ENCODE measurements around the gene PDSS1.

DNA sequence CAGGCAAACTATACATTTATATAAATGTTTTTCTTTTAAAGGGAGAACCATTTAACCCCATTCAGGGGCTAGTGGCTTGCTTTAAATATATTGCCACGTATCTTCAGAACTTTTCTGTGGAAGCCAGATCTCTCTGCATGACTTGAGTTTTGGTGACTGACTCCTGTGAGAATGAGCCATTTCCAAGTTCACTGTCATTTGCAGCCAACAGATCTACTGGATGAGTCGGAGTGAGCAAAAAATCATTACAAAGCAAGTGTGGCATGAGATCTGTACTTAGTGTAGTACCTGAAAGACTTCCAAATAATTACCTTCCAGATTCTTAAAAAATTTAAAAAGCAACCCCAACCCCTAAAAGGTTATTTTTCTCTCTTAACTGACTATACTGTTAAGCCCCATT lies 45.6 kb downstream of the PDSS1 start:
- TF ChIP-seq EP300 (conservative IDR thresholded peaks at IDR 0.05; ENCODE audit: poor library complexity, severe bottlenecking) (no peak), POLR2AphosphoS5 (IDR thresholded peaks at IDR 0.05) (no peak), CTCF (IDR thresholded peaks at IDR 0.05; ENCODE audit: poor library complexity, severe bottlenecking) (no peak), SMC3 (conservative IDR thresholded peaks at IDR 0.05; ENCODE audit: poor library complexity) (no peak)
- TF ChIP-seq, protein P1, sequence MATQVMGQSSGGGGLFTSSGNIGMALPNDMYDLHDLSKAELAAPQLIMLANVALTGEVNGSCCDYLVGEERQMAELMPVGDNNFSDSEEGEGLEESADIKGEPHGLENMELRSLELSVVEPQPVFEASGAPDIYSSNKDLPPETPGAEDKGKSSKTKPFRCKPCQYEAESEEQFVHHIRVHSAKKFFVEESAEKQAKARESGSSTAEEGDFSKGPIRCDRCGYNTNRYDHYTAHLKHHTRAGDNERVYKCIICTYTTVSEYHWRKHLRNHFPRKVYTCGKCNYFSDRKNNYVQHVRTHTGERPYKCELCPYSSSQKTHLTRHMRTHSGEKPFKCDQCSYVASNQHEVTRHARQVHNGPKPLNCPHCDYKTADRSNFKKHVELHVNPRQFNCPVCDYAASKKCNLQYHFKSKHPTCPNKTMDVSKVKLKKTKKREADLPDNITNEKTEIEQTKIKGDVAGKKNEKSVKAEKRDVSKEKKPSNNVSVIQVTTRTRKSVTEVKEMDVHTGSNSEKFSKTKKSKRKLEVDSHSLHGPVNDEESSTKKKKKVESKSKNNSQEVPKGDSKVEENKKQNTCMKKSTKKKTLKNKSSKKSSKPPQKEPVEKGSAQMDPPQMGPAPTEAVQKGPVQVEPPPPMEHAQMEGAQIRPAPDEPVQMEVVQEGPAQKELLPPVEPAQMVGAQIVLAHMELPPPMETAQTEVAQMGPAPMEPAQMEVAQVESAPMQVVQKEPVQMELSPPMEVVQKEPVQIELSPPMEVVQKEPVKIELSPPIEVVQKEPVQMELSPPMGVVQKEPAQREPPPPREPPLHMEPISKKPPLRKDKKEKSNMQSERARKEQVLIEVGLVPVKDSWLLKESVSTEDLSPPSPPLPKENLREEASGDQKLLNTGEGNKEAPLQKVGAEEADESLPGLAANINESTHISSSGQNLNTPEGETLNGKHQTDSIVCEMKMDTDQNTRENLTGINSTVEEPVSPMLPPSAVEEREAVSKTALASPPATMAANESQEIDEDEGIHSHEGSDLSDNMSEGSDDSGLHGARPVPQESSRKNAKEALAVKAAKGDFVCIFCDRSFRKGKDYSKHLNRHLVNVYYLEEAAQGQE (IDR thresholded peaks at IDR 0.05; ENCODE audit: borderline replicate concordance) = no peak
